HG03159 (cell line): Measurements from ENCODE around the gene GXYLT1.
"Not testable (repeated sequence)": the region's sequence is repeated elsewhere in the genome, so short reads cannot be mapped to it uniquely, and the experiment has no call there.

Experiments
- ATAC-seq: cut with Tn5 transposase; IDR thresholded peaks from one replicate; pipeline ENCODE4 v1.9.1; 2021; ENCODE audit warnings: mild to moderate bottlenecking, moderate library complexity; ENCODE audit not compliant: unreplicated experiment

The GXYLT1 gene, protein sequence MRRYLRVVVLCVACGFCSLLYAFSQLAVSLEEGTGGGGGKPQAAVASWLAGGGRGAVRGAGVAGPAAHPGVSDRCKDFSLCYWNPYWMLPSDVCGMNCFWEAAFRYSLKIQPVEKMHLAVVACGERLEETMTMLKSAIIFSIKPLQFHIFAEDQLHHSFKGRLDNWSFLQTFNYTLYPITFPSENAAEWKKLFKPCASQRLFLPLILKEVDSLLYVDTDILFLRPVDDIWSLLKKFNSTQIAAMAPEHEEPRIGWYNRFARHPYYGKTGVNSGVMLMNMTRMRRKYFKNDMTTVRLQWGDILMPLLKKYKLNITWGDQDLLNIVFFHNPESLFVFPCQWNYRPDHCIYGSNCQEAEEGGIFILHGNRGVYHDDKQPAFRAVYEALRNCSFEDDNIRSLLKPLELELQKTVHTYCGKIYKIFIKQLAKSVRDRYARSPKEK

GRCh38 chr12:42144408-42145196 lies at the start of gene GXYLT1:
Gene GXYLT1 (minus strand): TSS chr12:42144874. CDS start chr12:42144646, 228 bp downstream.
- peak; percentile 92 for ATAC-seq

- no peak for ATAC-seq
Observed at GRCh38 chr12:42192686-42193085, 48.0 kb upstream of the GXYLT1 start.

GRCh38 chr12:42192258-42192657 lies 47.6 kb upstream of the GXYLT1 start:
- ATAC-seq = no peak

DNA sequence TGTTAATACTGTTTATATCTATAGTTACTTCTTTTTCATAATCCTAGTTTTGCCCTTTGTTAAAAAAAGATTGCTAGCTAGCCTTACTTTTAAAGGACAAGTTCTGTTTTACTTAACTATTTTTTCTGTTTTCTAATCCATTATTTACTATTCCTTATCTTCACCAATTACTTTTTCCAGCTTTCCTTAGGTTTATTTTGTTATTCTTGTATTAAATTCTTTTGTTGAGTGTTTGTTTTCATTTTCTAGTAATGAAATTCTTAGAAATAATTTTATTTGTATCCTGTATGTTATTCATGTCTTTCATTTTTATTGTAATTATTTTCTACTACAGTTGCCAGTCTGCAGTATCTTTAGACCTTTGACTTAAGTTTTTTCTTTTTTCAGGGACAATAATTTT lies 45.7 kb upstream of the GXYLT1 start:
- ATAC-seq = no peak

- ATAC-seq = not testable (repeated sequence)
Observed at GRCh38 chr12:42188275-42188674, 43.6 kb upstream of the GXYLT1 start.

- no peak for ATAC-seq
Observed at GRCh38 chr12:42187799-42188198, 43.1 kb upstream of the GXYLT1 start.

DNA sequence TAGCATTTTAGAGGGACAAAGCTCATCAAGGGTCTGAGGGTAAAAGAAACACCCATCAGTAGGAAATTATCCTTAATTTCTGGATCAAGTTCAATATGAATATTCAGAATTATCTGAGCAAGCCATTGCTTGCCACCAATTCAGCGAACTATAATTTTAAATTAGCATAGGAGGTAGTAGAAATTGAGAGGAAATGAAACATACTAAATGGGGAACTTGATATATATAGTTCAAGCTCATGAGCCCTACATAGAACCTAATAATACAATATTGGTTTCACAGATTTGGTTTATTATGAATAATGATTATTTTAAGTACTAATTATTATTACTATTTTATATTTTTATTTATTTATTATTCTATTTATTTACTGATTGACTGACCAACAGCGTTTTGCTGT lies 42.1 kb upstream of the GXYLT1 start:
- ATAC-seq = no peak

DNA sequence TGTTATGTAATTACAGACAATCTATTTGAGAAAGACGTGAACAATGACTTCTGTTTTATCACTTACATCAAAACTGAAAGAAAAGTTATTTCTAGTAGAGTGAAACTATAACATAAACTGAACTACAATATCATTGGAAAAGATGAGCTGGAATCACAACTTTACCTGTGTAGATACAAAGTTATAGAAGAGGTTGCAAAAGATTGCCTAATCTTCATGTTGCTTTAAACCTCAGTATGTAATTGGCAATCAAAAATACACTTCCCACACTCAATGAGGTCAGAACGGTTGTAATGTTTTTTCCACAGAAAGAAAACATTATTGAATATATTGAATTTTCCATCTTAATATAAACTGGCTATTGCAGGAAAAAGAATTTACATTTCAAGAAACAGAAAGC lies 37.7 kb upstream of the GXYLT1 start:
- ATAC-seq = no peak

DNA sequence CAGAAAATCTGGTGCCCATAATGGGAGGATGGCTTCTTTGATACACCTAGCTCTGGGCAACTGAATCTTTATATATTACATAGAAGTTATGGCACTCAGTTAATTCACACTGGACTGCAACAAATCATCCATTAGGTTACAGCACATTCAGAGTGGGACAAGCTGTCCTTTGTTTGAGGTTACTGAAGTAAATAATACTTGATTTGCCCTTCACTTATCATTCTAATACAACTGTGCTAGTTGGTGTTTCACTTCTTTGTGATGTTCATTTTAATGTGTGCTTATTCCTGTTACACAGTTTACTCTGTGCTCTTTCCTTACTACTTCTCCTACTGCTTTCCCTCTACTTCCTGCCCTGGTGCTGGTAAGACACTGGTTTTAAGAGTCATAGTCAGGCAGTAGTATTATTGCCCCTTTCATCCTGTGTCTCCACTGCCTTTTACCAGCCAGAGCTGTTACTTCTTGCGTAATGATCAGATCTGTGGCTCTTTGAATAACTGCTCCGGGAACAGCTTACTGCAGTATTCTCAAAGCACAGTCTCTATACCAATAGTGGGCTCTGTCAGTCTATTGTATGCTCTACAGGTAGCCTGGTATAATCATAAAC lies 36.4 kb upstream of the GXYLT1 start:
- ATAC-seq = no peak

DNA sequence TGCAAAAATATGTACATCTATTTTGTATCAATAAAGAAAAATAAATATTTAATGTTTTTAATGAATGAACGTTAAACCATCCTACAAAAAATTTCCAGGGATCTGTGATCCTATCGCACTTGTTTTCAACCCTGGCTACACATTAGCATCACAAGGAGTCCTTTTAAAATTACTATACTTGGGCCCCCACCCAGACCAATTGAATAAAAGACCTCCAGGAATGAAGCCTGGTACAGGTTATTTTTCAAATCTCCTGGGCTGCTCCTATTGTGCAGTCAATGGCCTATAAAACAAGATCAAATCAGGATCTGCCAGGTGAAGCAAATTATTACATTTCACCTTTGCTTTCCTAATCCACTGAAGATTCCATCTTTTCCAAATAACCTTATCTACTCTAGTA lies 33.4 kb upstream of the GXYLT1 start:
- ATAC-seq = no peak

DNA sequence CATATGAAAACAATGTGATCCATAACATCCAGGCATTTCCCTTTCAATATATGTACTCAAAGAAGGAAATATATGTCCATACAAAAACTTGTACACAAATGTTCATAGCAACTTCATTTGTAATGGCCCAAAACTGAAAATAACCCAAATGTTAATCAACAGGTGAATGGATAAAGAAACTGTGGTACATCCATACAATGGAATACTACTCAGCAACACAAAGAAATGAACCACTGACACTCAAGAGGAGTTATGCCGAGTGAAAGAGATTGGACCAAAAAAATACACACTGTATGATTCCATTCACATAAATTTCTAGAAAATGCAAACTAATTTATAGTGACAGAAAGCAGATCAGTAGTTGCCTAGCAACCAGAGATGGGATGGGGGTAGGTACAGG lies 30.3 kb upstream of the GXYLT1 start:
- no peak for ATAC-seq

DNA sequence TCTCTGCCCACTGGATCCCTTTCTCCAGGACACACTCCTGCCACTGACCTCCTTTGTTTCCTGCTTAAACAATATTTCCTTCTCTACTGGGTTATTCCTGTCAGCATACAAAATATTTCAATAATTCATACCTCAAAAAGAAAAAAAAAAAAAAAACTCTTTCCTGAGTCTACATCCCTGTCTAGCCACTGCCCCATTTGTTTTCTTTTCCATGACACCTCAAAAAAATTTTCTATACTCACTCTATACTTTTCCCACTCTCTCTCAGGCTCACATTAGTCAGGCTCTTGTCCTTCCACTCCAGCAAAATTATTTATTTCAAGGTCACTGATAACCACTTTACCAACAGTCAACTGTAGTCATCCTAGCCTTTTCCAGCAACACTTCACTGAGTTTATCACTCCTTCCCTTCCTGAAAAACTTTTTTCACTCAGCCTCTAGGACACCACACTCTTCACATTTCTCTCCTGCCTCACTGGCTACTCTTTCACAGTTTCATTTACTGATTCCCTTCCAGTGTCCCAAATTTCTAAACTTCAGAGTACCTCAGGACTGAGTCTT lies 29.4 kb upstream of the GXYLT1 start:
- ATAC-seq = no peak

GRCh38 chr12:42172441-42173210 lies 28.0 kb upstream of the GXYLT1 start:
- no peak for ATAC-seq

DNA sequence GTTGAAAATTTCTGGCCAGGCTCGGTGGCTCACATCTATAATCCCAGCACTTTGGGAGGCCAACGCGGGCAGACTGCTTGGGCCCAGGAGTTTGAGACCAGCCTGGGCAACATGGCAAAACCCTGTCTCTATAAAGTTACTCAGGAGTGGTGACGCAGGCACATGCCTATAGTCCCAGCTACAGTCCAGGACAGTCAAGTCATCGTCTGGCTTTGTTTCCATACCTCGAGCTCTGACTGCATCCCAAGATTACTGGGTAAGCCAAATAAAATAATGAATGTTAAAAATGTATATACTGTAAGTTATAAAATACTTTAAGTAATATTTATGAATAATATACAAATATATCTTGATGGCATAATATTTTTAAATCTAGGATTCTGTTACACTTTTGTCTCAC lies 23.0 kb upstream of the GXYLT1 start:
- ATAC-seq = no peak

- no peak for ATAC-seq
Observed at GRCh38 chr12:42166501-42166900, 21.8 kb upstream of the GXYLT1 start.

DNA sequence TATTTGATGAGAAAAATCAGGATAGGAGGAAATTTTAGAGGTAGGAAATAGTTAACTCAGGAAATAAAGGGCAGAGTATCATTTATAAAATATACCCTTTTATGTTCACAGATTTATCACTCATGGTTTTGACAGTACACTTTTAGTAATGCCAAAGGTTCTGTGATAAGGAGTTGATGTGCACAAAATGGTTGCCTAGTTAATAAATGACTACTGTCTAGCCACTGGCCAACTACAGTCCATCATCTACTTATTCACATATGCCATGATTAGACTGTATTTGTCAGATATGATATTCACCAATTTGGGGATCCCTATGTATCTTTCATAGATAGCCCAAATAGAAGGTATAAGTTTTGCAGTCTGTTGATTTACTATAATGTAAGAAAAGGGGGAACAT lies 19.2 kb upstream of the GXYLT1 start:
- ATAC-seq = no peak

DNA sequence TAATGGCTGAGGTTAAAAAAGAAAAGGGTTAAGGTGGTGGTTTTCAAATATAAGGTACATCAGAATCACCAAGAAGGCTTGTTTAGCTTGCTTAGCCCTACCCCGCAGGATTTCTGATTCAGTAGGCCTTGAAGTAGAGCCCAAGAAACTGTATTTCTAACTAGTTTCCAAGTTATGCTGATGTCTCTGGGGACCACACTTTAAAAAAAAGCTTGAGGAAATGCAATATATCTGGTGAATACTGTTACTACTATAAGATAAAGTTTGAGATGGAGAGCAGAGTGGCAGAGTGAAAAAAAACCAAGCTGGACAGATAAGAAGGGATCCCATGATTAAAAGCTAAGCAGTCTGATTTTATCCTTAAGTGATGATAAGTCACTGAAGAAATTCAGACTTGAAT lies 18.3 kb upstream of the GXYLT1 start:
- ATAC-seq = no peak

GRCh38 chr12:42162193-42162592 lies 17.5 kb upstream of the GXYLT1 start:
- ATAC-seq = no peak

GRCh38 chr12:42161529-42161928 lies 16.9 kb upstream of the GXYLT1 start:
- ATAC-seq = no peak

GRCh38 chr12:42156232-42156631 lies 11.6 kb upstream of the GXYLT1 start:
- no peak for ATAC-seq
